HepG2 (cell line): Measurements from ENCODE around the gene CABP2. TPM values are rescaled to one million over a fixed set of nuclear protein-coding genes. Genes with fewer than 3 reads are reported as not detected.
A peak's percentile ranks its signal among the peaks of the same experiment; 100 is the strongest.

ENCODE experiments used
- DNMT3B ChIP-seq: conservative IDR thresholded peaks from 2 replicates; pipeline ENCODE4 v1.6.1; 2016; ENCODE audit warnings: missing biosample characterization, control low read depth
- HES4 ChIP-seq: sonication (generic); formaldehyde crosslinking; IDR thresholded peaks from 2 replicates; pipeline ENCODE4 v1.9.0; 2021; ENCODE audit warnings: mild to moderate bottlenecking, missing genetic modification reagents, borderline replicate concordance
- HNRNPL ChIP-seq: fragments of 200-400 bp; formaldehyde crosslinking; IDR thresholded peaks from 2 replicates; pipeline ENCODE4 v1.6.1; 2017; ENCODE audit warnings: mild to moderate bottlenecking, low read depth, low read length
- JUNB ChIP-seq: sonication (generic); formaldehyde crosslinking; IDR thresholded peaks from 2 replicates; pipeline ENCODE4 v1.8.0; 2022; ENCODE audit warnings: missing genetic modification reagents, mild to moderate bottlenecking, borderline replicate concordance
- KLF11 ChIP-seq: IDR thresholded peaks from 2 replicates; pipeline ENCODE4 v1.6.1; 2016; ENCODE audit warnings: missing compliant biosample characterization
- MED8 ChIP-seq: sonication (generic); formaldehyde crosslinking; IDR thresholded peaks from 2 replicates; pipeline ENCODE4 v1.8.1; 2023; ENCODE audit warnings: mild to moderate bottlenecking, missing genetic modification reagents; ENCODE audit not compliant: insufficient replicate concordance
- RFXAP ChIP-seq: sonication (generic); formaldehyde crosslinking; IDR thresholded peaks from 2 replicates; pipeline ENCODE4 v1.4.0; 2020; ENCODE audit warnings: missing genetic modification reagents, borderline replicate concordance
- SALL2 ChIP-seq: sonication (generic); formaldehyde crosslinking; IDR thresholded peaks from 2 replicates; pipeline ENCODE4 v1.8.1; 2023; ENCODE audit warnings: mild to moderate bottlenecking, missing genetic modification reagents, inconsistent platforms
- SRY ChIP-seq: sonication (generic); formaldehyde crosslinking; IDR thresholded peaks from 2 replicates; pipeline ENCODE4 v1.8.0; 2022; ENCODE audit warnings: mild to moderate bottlenecking, missing genetic modification reagents
- TAF1 ChIP-seq: sonication (generic); formaldehyde crosslinking; IDR thresholded peaks from 2 replicates; pipeline ENCODE4 v1.4.0; 2020; ENCODE audit warnings: missing genetic modification reagents
- ZBTB20 ChIP-seq: sonication (generic); formaldehyde crosslinking; IDR thresholded peaks from 2 replicates; pipeline ENCODE4 v1.8.1; 2023; ENCODE audit warnings: missing genetic modification reagents, low read depth, mild to moderate bottlenecking, borderline replicate concordance
- ZNF557 ChIP-seq: sonication (generic); formaldehyde crosslinking; IDR thresholded peaks from 2 replicates; pipeline ENCODE4 v1.4.0; 2020; ENCODE audit warnings: missing genetic modification reagents
- ZNF629 ChIP-seq: sonication (generic); formaldehyde crosslinking; conservative IDR thresholded peaks from 2 replicates; pipeline ENCODE4 v1.5.0; 2020; ENCODE audit warnings: missing genetic modification reagents
- ZNF781 ChIP-seq: sonication (generic); formaldehyde crosslinking; IDR thresholded peaks from 2 replicates; pipeline ENCODE4 v1.5.1; 2020; ENCODE audit warnings: borderline replicate concordance, mild to moderate bottlenecking, missing genetic modification reagents; ENCODE audit errors: not compliant biosample characterization
- polyA plus RNA-seq, 8 experiments: library from polyadenylated mRNA; depleted of rRNA in 3 of 8; stranded (reverse) in 7 of 8; unstranded in 1 of 8; fragments of >200 nt; fragmentation: Illumina TruSeq in 4 of 8; extraction: Trizol in 4 of 8; gene quantifications; 2 replicates each; pipeline versions ENCODE4 v1.2.1 to v1.2.3, GENCODE V29; 2011 to 2016; ENCODE audit warnings: low read depth in 4 of 8, missing spikeins in 1 of 8, mixed read lengths in 1 of 8; ENCODE audit not compliant: insufficient read depth in 1 of 8
- total RNA-seq, 5 experiments: library from RNA; depleted of rRNA; stranded (reverse); fragments of >200 nt; fragmentation: Illumina TruSeq; extraction: Trizol; gene quantifications; 2 replicates each; pipeline ENCODE4 v1.2.3, GENCODE V29; 2016; ENCODE audit warnings: low read depth in 1 of 5
- TF ChIP-seq, protein P1 (sequence below): sonication (generic); formaldehyde crosslinking; IDR thresholded peaks from 2 replicates; pipeline ENCODE4 v1.5.1; 2020; ENCODE audit warnings: missing genetic modification reagents, mild to moderate bottlenecking, borderline replicate concordance
- TF ChIP-seq, protein P2 (sequence below): sonication (generic); formaldehyde crosslinking; conservative IDR thresholded peaks from 2 replicates; pipeline ENCODE4 v1.5.0; 2020; ENCODE audit warnings: missing genetic modification reagents
- TF ChIP-seq, protein P3 (sequence below): sonication (generic); formaldehyde crosslinking; IDR thresholded peaks from 2 replicates; pipeline ENCODE4 v1.5.0; 2020; ENCODE audit warnings: missing genetic modification reagents
- TF ChIP-seq, protein P4 (sequence below): sonication (generic); formaldehyde crosslinking; IDR thresholded peaks from 2 replicates; pipeline ENCODE4 v1.4.0; 2020; ENCODE audit warnings: missing genetic modification reagents, borderline replicate concordance

Gene CABP2
- total and polyA plus RNA-seq, 2 of the 13 experiments (the other 11 are each of a cell fraction or from before 2014, with no cell fraction given) = not detected

DNA sequence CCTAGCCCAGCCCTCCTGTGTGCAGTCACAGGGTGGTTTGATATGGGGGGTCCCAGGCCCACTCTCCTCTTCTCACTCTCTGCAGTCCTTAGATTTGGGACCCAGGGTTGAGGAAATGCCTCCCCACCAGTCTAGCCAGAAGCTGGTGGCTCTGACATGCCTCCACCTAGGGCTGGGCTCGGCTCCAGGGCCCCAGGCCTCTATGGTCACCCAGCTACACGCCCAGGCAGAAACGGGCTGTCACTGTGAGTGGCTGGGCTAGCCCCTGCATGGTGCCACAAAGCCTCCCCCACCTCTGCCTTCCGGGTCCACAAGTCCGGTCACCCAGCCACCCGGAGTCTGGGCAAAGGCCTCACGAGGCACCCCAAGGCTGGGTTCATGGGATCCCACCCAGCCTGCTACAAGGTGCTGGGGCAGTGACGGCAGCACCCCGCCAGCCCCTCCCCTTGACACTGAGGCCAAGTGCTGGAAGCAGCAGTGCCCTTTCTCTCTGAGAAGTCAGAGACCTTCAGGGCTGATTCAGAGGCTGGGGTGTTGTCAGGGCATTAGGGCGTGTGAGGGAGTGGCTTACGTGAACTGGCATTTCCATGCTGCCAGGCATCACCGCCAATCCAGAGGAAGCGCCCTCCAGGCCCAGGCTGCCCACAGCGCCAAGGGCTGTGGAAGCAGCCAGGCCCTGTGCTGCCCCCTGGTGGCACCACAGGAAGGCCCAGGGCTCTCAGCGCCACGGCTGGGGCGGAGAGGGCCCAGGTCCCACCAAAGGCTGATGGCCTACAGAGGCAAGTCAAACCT, 17.4 kb downstream of the CABP2 start (continued):
- TF ChIP-seq ZBTB20 (CRISPR knock-in tag) (no peak), KLF11 (CRISPR knock-in tag) (0 out of 2 replicates have a peak, but pooled peaks have one; percentile 44), SRY (CRISPR knock-in tag) (0 out of 2 replicates have a peak, but pooled peaks have one; percentile 46), MED8 (CRISPR knock-in tag) (no peak), ZNF557 (no peak), ZNF629 (CRISPR knock-in tag) (0 out of 2 replicates have a peak, but pooled peaks have one; percentile 15), RFXAP (CRISPR knock-in tag) (0 out of 2 replicates have a peak, but pooled peaks have one; percentile 16), TAF1 (CRISPR knock-in tag) (peak; percentile 39; the same call in 1 of the 2 replicates), HNRNPL (peak; percentile 98), HES4 (CRISPR knock-in tag) (no peak), ZNF781 (peak; percentile 47), JUNB (CRISPR knock-in tag) (no peak), DNMT3B (no peak), SALL2 (no peak)
- TF ChIP-seq, protein P1, sequence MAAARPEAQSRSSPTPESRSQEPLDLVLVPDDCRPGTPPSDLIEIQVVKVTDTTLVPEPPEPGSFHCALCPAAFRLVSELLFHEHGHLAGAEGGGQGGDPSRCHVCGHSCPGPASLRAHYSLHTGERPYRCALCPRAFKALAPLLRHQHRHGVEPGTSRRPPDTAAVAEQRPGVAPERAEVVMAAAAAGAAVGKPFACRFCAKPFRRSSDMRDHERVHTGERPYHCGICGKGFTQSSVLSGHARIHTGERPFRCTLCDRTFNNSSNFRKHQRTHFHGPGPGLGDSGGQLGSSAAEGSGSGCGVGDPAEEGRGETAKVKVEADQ (CRISPR knock-in tag) = no peak
- TF ChIP-seq, protein P2, sequence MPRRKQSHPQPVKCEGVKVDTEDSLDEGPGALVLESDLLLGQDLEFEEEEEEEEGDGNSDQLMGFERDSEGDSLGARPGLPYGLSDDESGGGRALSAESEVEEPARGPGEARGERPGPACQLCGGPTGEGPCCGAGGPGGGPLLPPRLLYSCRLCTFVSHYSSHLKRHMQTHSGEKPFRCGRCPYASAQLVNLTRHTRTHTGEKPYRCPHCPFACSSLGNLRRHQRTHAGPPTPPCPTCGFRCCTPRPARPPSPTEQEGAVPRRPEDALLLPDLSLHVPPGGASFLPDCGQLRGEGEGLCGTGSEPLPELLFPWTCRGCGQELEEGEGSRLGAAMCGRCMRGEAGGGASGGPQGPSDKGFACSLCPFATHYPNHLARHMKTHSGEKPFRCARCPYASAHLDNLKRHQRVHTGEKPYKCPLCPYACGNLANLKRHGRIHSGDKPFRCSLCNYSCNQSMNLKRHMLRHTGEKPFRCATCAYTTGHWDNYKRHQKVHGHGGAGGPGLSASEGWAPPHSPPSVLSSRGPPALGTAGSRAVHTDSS (CRISPR knock-in tag) = no peak
- TF ChIP-seq, protein P3, sequence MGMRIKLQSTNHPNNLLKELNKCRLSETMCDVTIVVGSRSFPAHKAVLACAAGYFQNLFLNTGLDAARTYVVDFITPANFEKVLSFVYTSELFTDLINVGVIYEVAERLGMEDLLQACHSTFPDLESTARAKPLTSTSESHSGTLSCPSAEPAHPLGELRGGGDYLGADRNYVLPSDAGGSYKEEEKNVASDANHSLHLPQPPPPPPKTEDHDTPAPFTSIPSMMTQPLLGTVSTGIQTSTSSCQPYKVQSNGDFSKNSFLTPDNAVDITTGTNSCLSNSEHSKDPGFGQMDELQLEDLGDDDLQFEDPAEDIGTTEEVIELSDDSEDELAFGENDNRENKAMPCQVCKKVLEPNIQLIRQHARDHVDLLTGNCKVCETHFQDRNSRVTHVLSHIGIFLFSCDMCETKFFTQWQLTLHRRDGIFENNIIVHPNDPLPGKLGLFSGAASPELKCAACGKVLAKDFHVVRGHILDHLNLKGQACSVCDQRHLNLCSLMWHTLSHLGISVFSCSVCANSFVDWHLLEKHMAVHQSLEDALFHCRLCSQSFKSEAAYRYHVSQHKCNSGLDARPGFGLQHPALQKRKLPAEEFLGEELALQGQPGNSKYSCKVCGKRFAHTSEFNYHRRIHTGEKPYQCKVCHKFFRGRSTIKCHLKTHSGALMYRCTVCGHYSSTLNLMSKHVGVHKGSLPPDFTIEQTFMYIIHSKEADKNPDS = no peak; the same call in 1 of the 2 replicates
- TF ChIP-seq, protein P4, sequence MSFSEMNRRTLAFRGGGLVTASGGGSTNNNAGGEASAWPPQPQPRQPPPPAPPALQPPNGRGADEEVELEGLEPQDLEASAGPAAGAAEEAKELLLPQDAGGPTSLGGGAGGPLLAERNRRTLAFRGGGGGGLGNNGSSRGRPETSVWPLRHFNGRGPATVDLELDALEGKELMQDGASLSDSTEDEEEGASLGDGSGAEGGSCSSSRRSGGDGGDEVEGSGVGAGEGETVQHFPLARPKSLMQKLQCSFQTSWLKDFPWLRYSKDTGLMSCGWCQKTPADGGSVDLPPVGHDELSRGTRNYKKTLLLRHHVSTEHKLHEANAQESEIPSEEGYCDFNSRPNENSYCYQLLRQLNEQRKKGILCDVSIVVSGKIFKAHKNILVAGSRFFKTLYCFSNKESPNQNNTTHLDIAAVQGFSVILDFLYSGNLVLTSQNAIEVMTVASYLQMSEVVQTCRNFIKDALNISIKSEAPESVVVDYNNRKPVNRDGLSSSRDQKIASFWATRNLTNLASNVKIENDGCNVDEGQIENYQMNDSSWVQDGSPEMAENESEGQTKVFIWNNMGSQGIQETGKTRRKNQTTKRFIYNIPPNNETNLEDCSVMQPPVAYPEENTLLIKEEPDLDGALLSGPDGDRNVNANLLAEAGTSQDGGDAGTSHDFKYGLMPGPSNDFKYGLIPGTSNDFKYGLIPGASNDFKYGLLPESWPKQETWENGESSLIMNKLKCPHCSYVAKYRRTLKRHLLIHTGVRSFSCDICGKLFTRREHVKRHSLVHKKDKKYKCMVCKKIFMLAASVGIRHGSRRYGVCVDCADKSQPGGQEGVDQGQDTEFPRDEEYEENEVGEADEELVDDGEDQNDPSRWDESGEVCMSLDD (CRISPR knock-in tag) = no peak
